OCI-LY3 (cell line): ENCODE data around the gene ETV6.

Experiments
- H2AFZ ChIP-seq: fragments of 200-600, 300-600 bp; shearing (Covaris generic); 2 replicates; pipeline ENCODE4 v1.6.0; 2014; ENCODE audit warnings: antibody characterized with exemption, low read depth, low read length
- H3K27ac ChIP-seq: fragments of 200-600, 300-600 bp; sonication (generic); 2 replicates; pipeline ENCODE4 v1.5.1; 2014; ENCODE audit warnings: mild to moderate bottlenecking, low read length, moderate library complexity, mixed read lengths
- H3K27me3 ChIP-seq: fragments of 200-600, 300-600 bp; sonication (generic); 2 replicates; pipeline ENCODE4 v1.6.1; 2014; ENCODE audit warnings: low read depth, low read length, mixed read lengths
- H3K36me3 ChIP-seq: fragments of 200-600, 300-600 bp; sonication (generic); replicated peaks from 2 replicates; pipeline ENCODE3; 2014; ENCODE audit warnings: low read depth, low read length, mixed read lengths
- H3K4me1 ChIP-seq: fragments of 300-600, 200-600 bp; sonication (generic); 2 replicates; pipeline ENCODE4 v1.6.1; 2014; ENCODE audit warnings: low read length, mixed read lengths
- H3K4me2 ChIP-seq: fragments of 200-600, 300-600 bp; sonication (generic); 2 replicates; pipeline ENCODE4 v1.6.1; 2014; ENCODE audit warnings: low read length, mixed read lengths
- H3K4me3 ChIP-seq: fragments of 300-600, 200-600 bp; sonication (generic); 2 replicates; pipeline ENCODE4 v1.5.1; 2014; ENCODE audit warnings: antibody characterized with exemption, mild to moderate bottlenecking, low read length, moderate library complexity
- H3K79me2 ChIP-seq: fragments of 300-600, 200-600 bp; shearing (Covaris generic); 2 replicates; pipeline ENCODE4 v1.6.1; 2014; ENCODE audit warnings: mild to moderate bottlenecking, low read length, mixed read lengths
- H3K9ac ChIP-seq: fragments of 300-600, 200-600 bp; shearing (Covaris generic); 2 replicates; pipeline ENCODE4 v1.6.0; 2014; ENCODE audit warnings: mild to moderate bottlenecking, low read length, moderate library complexity
- H3K9me3 ChIP-seq: fragments of 200-600, 300-600 bp; shearing (Covaris generic); 2 replicates; pipeline ENCODE4 v1.6.1; 2014; ENCODE audit warnings: low read length, mixed read lengths; ENCODE audit not compliant: insufficient read depth
- H4K20me1 ChIP-seq: fragments of 200-600, 300-600 bp; sonication (generic); 2 replicates; pipeline ENCODE4 v1.6.1; 2016; ENCODE audit warnings: low read length, mixed read lengths; ENCODE audit not compliant: insufficient read depth
- CTCF ChIP-seq: fragments of 200-600, 300-600 bp; sonication (generic); IDR thresholded peaks from 2 replicates; pipeline ENCODE4 v1.5.1; 2014; ENCODE audit warnings: antibody characterized with exemption, low read length, low read depth
- EZH2phosphoT487 ChIP-seq: fragments of 200-600 bp; shearing (Covaris generic); IDR thresholded peaks from 2 replicates; pipeline ENCODE4 v1.6.1; 2018; ENCODE audit warnings: antibody characterized with exemption, mixed run types, low read depth

Gene ETV6

DNA sequence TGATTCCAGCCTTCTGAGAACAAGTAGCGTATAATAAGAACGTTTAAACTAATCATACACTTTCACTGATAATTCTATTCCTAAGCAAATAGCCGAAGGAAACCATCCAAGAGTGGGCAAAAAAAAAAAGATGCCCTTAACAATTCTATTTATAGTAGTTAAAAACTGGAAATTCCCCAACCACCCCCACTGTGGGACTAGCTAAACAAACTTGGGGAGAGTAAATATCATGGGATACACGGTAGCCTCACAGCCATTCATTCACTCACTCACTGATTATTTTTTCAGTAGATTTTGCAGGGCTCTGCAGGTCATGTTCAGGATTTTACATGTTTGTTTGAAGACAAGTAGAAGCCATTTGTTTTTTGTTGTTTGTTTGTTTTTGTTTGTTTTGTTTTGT, 197.0 kb downstream of the ETV6 start:
- no peaks in the 10 kb centered on the region for H3K27me3 ChIP-seq
- no peak overlapping the region for H2AFZ ChIP-seq
- H3K27ac ChIP-seq: no peak overlapping the region
- H3K4me3 ChIP-seq: no peak overlapping the region
- H3K9me3 ChIP-seq: no peaks in the 10 kb centered on the region
- H3K9ac ChIP-seq: no peak overlapping the region
- H4K20me1 ChIP-seq: no peaks in the 10 kb centered on the region
- peaks cover 26% of the 10 kb centered on the region for H3K36me3 ChIP-seq
- TF ChIP-seq CTCF: no peak
- TF ChIP-seq EZH2phosphoT487: no peak
- no peak overlapping the region for H3K4me2 ChIP-seq
- no peaks in the 10 kb centered on the region for H3K4me1 ChIP-seq
- no peaks in the 10 kb centered on the region for H3K79me2 ChIP-seq

DNA sequence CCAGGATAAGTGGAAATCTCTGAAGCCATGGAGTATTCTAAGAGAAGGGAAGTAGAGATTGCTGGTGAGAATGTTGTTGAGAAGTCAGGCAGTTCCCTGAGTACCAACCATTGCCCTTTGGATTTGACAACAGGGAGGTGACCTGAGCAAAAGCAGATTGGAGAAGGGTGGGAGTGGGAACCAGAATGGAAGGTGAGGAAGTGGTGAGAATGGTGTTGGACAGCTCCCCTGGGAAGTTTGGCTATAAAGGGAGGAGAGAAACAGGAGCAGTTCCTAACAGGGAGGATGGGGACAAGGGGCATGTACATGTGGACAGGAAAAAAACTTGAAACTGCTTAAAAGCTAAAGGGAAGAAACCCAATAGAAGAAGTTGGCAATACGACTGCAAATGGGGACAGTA, 198.1 kb downstream of the ETV6 start:
- Histone ChIP-seq H3K9ac (no peak overlapping the region), H3K27me3 (no peaks in the 10 kb centered on the region), H3K4me1 (no peaks in the 10 kb centered on the region), H2AFZ (no peak overlapping the region), H3K27ac (no peak overlapping the region), H4K20me1 (no peaks in the 10 kb centered on the region), H3K79me2 (no peaks in the 10 kb centered on the region), H3K9me3 (no peaks in the 10 kb centered on the region), H3K36me3 (peaks cover 20% of the 10 kb centered on the region), H3K4me2 (no peak overlapping the region), H3K4me3 (no peak overlapping the region)
- TF ChIP-seq CTCF (no peak), EZH2phosphoT487 (no peak)

GRCh38 chr12:11849757-11850504, 200.5 kb downstream of the ETV6 start:
- Histone ChIP-seq H3K27me3 (no peaks in the 10 kb centered on the region), H2AFZ (no peak overlapping the region), H4K20me1 (no peaks in the 10 kb centered on the region), H3K9me3 (no peaks in the 10 kb centered on the region), H3K4me3 (no peak overlapping the region), H3K4me1 (no peaks in the 10 kb centered on the region), H3K36me3 (peaks cover 31% of the 10 kb centered on the region), H3K4me2 (no peak overlapping the region), H3K27ac (no peak overlapping the region), H3K79me2 (no peaks in the 10 kb centered on the region), H3K9ac (no peak overlapping the region)
- TF ChIP-seq CTCF (no peak), EZH2phosphoT487 (no peak)

GRCh38 chr12:11853126-11853525, 203.7 kb downstream of the ETV6 start:
- Histone ChIP-seq H3K36me3 (peaks cover 37% of the 10 kb centered on the region), H3K27me3 (no peaks in the 10 kb centered on the region), H2AFZ (no peak overlapping the region), H4K20me1 (no peaks in the 10 kb centered on the region), H3K4me2 (no peak overlapping the region), H3K9ac (no peak overlapping the region), H3K9me3 (no peaks in the 10 kb centered on the region), H3K27ac (no peak overlapping the region), H3K4me1 (peaks cover 13% of the 10 kb centered on the region), H3K4me3 (no peak overlapping the region), H3K79me2 (no peaks in the 10 kb centered on the region)
- no peak for TF ChIP-seq EZH2phosphoT487
- TF ChIP-seq CTCF: no peak
